ENCODE measurements around the gene LRRC7. TPM values are rescaled to one million over a fixed set of nuclear protein-coding genes. Genes with fewer than 3 reads are reported as not detected.

Gene LRRC7
- total and polyA plus RNA-seq, 4 donors, result 6.1 TPM; not detected in 3

DNA sequence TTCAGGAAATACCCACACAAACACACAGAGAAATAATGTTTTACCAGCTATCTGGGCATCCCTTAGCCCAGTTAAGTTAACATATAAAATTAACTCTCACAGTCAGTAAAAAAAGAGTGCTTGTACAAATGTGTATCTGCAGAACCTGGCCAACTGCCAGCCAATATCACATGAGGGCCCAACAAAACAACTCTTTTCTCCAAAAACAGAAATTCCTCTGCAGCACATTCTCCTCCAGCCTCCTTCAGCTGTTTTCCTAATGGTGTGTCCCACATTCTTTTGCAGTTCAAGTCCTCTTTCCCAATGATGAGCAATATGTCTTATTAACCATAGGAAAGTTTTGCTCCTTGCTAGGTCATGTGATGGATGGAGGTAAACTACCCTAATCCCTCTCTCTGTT lies 75.5 kb downstream of the LRRC7 start:
- Histone ChIP-seq H3K27ac (ENCODE audit: low read depth in 1 of 2, low read length in 1 of 2) (no peak overlapping the region), H3K36me3 (ENCODE audit: control insufficient read depth in 4 of 4, insufficient read depth in 4 of 4, low read length in 4 of 4) (no peaks in the 10 kb centered on the region), H3K27me3 (ENCODE audit: control insufficient read depth in 3 of 3, insufficient read depth in 3 of 3, low read length in 2 of 3) (no peaks in the 10 kb centered on the region), H3K9me3 (ENCODE audit: control insufficient read depth in 4 of 4, insufficient read depth in 3 of 4, low read length in 3 of 4) (no peaks in the 10 kb centered on the region), H3K4me1 (ENCODE audit: control insufficient read depth in 5 of 5, insufficient read depth in 5 of 5, low read length in 5 of 5) (peaks cover 0 to 4% (median 0%) of the 10 kb centered on the region in 5 donors), H3K9ac (ENCODE audit: insufficient read depth in 1 of 2, low read length in 2 of 2) (no peak overlapping the region), H3K4me3 (no peak overlapping the region)
- TF ChIP-seq, protein P1, sequence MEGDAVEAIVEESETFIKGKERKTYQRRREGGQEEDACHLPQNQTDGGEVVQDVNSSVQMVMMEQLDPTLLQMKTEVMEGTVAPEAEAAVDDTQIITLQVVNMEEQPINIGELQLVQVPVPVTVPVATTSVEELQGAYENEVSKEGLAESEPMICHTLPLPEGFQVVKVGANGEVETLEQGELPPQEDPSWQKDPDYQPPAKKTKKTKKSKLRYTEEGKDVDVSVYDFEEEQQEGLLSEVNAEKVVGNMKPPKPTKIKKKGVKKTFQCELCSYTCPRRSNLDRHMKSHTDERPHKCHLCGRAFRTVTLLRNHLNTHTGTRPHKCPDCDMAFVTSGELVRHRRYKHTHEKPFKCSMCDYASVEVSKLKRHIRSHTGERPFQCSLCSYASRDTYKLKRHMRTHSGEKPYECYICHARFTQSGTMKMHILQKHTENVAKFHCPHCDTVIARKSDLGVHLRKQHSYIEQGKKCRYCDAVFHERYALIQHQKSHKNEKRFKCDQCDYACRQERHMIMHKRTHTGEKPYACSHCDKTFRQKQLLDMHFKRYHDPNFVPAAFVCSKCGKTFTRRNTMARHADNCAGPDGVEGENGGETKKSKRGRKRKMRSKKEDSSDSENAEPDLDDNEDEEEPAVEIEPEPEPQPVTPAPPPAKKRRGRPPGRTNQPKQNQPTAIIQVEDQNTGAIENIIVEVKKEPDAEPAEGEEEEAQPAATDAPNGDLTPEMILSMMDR (IDR thresholded peaks at IDR 0.05; ENCODE audit: control extremely low read depth, extremely low read depth), result no peak
- ATAC-seq (ENCODE audit: insufficient read depth, low FRiP score), result no peak
- DNase-seq, result no peak

DNA sequence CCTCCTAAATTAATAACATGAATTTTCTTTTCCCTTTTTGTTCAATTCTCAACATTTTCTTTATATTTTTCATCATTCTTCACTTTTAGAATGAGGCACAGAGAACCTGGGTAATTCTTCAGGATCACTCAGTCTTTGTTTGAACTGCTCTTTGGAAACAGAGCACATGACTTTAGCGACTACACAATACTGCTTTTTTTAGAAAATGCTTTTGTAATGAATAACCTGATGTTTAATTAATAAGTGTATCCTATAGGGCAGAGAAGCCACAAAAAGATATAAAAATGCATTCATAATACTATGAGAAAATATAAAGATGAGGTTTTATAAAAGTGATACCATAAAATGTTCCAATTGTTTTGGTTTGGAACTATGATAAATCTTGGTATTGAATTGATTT lies 77.8 kb downstream of the LRRC7 start:
- no peak for DNase-seq
- Histone ChIP-seq H3K4me1 (ENCODE audit: control insufficient read depth in 5 of 5, insufficient read depth in 5 of 5, low read length in 5 of 5) (peaks cover 0 to 4% (median 0%) of the 10 kb centered on the region in 5 donors), H3K9ac (ENCODE audit: insufficient read depth in 1 of 2, low read length in 2 of 2) (no peak overlapping the region), H3K4me3 (no peak overlapping the region), H3K9me3 (ENCODE audit: control insufficient read depth in 4 of 4, insufficient read depth in 3 of 4, low read length in 3 of 4) (no peaks in the 10 kb centered on the region), H3K27ac (ENCODE audit: low read depth in 1 of 2, low read length in 1 of 2) (no peak overlapping the region), H3K36me3 (ENCODE audit: control insufficient read depth in 4 of 4, insufficient read depth in 4 of 4, low read length in 4 of 4) (no peaks in the 10 kb centered on the region), H3K27me3 (ENCODE audit: control insufficient read depth in 3 of 3, insufficient read depth in 3 of 3, low read length in 2 of 3) (no peaks in the 10 kb centered on the region)
- TF ChIP-seq, protein P1 (IDR thresholded peaks at IDR 0.05; ENCODE audit: control extremely low read depth, extremely low read depth), result no peak
- 56 to 78% methylated on average over 1 of the region's 1 CpG for WGBS, 2 donors
- ATAC-seq (ENCODE audit: insufficient read depth, low FRiP score), result no peak

DNA sequence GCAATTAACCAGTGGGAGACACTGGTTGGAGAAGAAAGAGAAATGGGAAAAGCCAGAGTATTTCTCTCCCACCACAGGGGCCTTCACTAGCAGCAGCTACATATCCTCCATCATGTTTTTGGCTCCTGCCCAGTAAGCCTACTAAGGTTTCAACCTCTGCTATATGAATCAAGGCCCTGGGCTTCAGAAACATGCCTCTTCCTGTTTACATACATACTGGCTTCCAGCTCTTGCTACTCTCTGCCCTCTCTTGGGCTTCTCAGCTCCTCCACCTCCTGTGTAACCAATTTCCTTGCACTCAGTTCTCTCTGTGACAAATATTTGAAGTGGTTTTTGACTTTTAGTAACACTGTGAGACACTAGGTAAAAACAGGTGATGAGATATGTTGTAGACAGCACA lies 80.8 kb downstream of the LRRC7 start:
- H3K27me3 ChIP-seq (ENCODE audit: control insufficient read depth in 3 of 3, insufficient read depth in 3 of 3, low read length in 2 of 3), result no peaks in the 10 kb centered on the region
- H3K4me3 ChIP-seq, result no peak overlapping the region
- no peaks in the 10 kb centered on the region for H3K9me3 ChIP-seq (ENCODE audit: control insufficient read depth in 4 of 4, insufficient read depth in 3 of 4, low read length in 3 of 4)
- no peak overlapping the region for H3K9ac ChIP-seq (ENCODE audit: insufficient read depth in 1 of 2, low read length in 2 of 2)
- TF ChIP-seq, protein P1 (IDR thresholded peaks at IDR 0.05; ENCODE audit: control extremely low read depth, extremely low read depth), result no peak
- no peak overlapping the region for H3K27ac ChIP-seq (ENCODE audit: low read depth in 1 of 2, low read length in 1 of 2)
- peaks cover 0 to 4% (median 0%) of the 10 kb centered on the region in 5 donors for H3K4me1 ChIP-seq (ENCODE audit: control insufficient read depth in 5 of 5, insufficient read depth in 5 of 5, low read length in 5 of 5)
- H3K36me3 ChIP-seq (ENCODE audit: control insufficient read depth in 4 of 4, insufficient read depth in 4 of 4, low read length in 4 of 4), result no peaks in the 10 kb centered on the region
- ATAC-seq (ENCODE audit: insufficient read depth, low FRiP score), result no peak
- DNase-seq, result peak in 2 of 3 donors; percentile 25 to 49

DNA sequence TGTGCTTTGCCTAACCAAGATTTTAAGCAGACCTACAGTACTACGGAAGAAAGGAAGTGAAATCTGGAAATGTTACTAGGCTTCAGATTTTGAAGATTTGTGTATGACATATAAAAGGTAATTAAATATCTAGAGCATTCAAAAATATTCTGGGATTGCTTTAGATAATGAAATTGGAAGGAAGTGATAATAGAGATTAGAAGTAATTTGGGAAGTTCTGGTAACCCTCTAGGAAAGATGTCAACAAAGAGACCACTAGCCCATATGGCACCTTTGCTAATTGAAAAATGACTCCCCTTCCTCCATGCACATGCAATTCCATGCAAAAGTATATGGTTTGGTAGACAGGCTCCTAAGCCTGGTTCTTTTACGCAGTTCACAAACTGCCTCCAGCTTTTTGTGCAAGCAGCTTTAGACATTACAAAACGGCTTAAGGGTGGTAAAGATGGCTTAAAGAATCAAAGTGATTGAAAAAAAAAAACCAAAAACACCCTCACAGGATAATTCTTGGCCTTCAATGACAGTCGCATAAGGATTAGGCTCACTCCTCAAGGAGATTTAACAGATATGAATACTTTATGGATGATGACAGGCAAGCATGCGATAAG lies 81.8 kb downstream of the LRRC7 start:
- ATAC-seq (ENCODE audit: insufficient read depth, low FRiP score) (no peak), DNase-seq (no peak)
- no peaks in the 10 kb centered on the region for H3K27me3 ChIP-seq (ENCODE audit: control insufficient read depth in 3 of 3, insufficient read depth in 3 of 3, low read length in 2 of 3)
- no peak overlapping the region for H3K4me3 ChIP-seq
- H3K4me1 ChIP-seq (ENCODE audit: control insufficient read depth in 5 of 5, insufficient read depth in 5 of 5, low read length in 5 of 5), result peaks cover 0 to 4% (median 0%) of the 10 kb centered on the region in 5 donors
- no peak overlapping the region for H3K27ac ChIP-seq (ENCODE audit: low read depth in 1 of 2, low read length in 1 of 2)
- no peaks in the 10 kb centered on the region for H3K9me3 ChIP-seq (ENCODE audit: control insufficient read depth in 4 of 4, insufficient read depth in 3 of 4, low read length in 3 of 4)
- 83 to 87% methylated on average over 5 of the region's 5 CpGs for WGBS, 2 donors
- TF ChIP-seq, protein P1 (IDR thresholded peaks at IDR 0.05; ENCODE audit: control extremely low read depth, extremely low read depth), result no peak
- H3K9ac ChIP-seq (ENCODE audit: insufficient read depth in 1 of 2, low read length in 2 of 2), result no peak overlapping the region
- H3K36me3 ChIP-seq (ENCODE audit: control insufficient read depth in 4 of 4, insufficient read depth in 4 of 4, low read length in 4 of 4), result no peaks in the 10 kb centered on the region

Measured in lung (tissue), 12 donors.